Muscle of back (tissue), 11 donors: ENCODE data around the gene ZNF273. TPM values are rescaled to one million over a fixed set of nuclear protein-coding genes. Genes with fewer than 3 reads are reported as not detected.
"Not testable (repeated sequence)": the region's sequence is repeated elsewhere in the genome, so short reads cannot be mapped to it uniquely, and the experiment has no call there.

Experiments used
- DNase-seq, 3 donors: peaks; one replicate each; pipeline versions ENCODE4 v3.0.0 to v3.0.0-alpha.2; 2013
- polyA plus RNA-seq, 10 donors: library from polyadenylated mRNA; unstranded; fragments of 120-200 nt; gene quantifications; one replicate each; pipeline ENCODE4 v1.2.1, GENCODE V29; 2013; ENCODE audit not compliant: insufficient read length in 10 of 10

ZNF273 gene
- polyA plus RNA-seq, 10 donors: 4.4 to 7.1 (median 6.1) TPM

GRCh38 chr7:64944667-64945502 lies 41.8 kb downstream of the ZNF273 start:
- DNase-seq: not testable (repeated sequence)

GRCh38 chr7:64945503-64946175 lies 42.6 kb downstream of the ZNF273 start:
- DNase-seq: no peak

DNA sequence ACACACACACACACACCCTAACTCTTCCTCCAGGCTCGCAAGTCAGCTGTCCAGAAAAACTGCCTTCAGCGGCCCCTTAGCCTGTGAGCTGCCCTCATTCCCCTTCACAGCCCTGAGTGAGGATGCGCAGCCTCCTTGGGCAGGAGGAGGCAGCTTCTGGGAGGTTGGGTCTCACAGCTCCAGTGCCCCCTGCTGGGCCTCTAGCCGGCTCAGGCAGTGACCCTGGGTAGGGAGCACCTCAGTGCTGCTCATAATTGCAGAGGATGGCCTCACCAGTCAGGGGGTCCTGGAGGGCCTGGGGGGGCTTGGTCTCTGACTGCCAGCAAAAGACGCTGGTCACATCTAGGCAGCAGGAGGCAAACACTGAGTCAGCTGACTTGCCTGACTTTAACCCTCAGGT lies 43.7 kb downstream of the ZNF273 start:
- DNase-seq: peak in 1 of 3 donors; percentile 28

GRCh38 chr7:64947252-64948000 lies 44.4 kb downstream of the ZNF273 start:
- peak in 1 of 3 donors; percentile 30 for DNase-seq

DNA sequence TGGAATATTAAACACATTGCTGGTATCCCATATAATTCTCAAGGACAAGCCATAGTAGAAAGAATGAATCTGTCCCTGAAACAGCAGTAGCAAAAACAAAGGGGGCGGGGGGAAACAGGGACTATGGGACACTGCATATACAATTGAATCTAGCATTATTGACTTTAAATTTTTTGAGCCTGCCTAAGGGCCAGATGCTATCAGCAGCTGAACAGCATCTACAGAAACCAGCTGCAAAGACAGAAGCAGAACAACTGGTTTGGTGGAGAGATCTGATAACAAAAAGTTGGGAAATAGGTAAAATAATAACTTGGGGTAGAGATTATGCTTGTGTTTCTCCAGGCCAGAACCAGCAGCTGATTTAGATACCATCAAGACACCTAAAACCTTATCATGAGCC lies 45.7 kb downstream of the ZNF273 start:
- not testable (repeated sequence) for DNase-seq

DNA sequence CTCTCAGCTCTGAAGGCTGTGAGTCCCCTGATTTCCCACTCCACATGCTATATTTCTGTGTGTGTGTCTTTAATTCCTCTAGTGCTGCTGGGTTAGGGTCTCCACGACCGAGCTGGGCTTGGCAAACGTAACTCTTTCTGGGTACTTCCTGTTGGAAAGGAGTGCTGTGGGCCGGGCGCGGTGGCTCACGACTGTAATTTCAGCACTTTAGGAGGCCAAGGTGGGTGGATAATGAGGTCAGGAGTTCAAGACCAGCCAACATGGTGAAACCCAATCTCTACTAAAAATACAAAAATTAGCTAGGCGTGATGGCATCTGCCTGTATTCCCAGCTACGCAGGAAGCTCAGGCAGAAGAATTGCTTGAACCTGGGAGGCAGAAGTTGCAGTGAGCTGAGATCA lies 47.6 kb downstream of the ZNF273 start:
- not testable (repeated sequence) for DNase-seq

DNA sequence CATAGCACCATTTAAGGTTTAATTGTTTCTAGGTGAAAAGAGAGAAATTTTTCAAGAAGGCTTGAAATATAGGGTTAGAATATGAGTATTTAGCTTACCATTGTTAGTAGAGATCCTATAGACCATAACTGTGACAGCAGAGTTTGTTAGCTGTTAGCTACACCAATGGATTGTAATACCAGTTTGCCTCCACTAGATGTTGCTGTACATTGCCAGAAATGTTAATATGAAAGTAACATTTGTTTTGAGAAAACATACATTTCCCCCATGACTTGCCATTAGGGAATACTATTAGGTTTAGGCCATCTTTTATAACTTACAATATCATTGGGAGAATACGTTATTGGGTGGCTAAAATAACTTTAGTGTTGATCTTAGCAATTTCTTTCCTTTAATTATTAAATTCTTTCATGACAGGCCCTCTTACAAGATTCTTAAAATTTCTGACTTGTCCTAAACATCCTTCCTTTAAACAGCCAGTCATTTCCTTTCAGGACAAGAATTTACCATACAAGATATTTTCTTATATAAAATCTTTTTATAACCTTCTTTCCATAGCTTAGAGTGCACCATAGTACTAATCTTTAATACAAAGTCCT lies 48.3 kb downstream of the ZNF273 start:
- peak; percentile 26 to 62 (median 32) for DNase-seq

- no peak for DNase-seq
Measured at GRCh38 chr7:64959072-64959747, 56.1 kb downstream of the ZNF273 start.

- DNase-seq: no peak
Measured at GRCh38 chr7:64965594-64965993, 62.5 kb downstream of the ZNF273 start.

DNA sequence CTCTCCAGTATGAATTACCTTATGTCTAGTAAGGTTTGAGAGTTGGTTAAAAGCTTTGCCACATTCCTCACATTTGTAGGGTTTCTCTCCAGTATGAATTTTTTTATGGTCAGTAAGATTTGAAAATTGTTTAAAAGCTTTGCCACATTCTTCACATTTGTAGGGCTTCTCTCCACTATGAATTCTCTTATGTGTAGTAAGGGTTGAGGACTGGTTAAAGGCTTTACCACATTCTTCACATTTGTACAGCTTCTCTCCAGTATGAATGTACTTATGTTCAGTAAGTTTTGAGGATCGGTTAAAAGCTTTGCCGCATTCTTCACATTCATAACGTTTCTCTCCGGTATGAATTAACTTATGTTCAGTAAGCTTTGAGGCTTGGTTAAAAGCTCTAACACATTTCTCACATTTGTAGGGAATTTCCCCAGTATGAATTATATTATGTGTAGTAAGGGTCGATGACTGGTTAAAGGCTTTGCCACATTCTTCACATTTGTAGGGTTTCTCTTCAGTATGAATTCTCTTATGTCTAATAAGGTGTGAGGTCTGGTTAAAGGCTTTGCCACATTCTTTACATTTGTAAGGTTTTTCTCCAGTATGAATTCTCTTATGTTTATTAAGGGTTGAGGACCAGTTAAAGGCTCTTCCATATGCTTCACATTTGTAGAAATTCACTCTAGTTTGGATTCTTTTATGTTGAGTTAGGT lies 75.6 kb downstream of the ZNF273 start:
- no peak for DNase-seq

Other genes with a start within 250 kb of the ZNF273 start
- 1 to 10 TPM; 3.0 to 6.5 (median 4.9) TPM for gene ZNF107, start 237.1 kb upstream of the ZNF273 start, polyA plus RNA-seq
- 10 to 100 TPM in 9 of 10 donors, 1 to 10 TPM in 1; 7.7 to 16.3 (median 13.2) TPM for gene ZNF138, start 108.8 kb upstream of the ZNF273 start, polyA plus RNA-seq
- gene ZNF117, start 87.8 kb downstream of the ZNF273 start, polyA plus RNA-seq: 10 to 100 TPM in 7 of 10 donors, 1 to 10 TPM in 3; 7.6 to 27.5 (median 13.3) TPM
- 10 to 100 TPM in 7 of 10 donors, 1 to 10 TPM in 3; 8.3 to 24.1 (median 11.2) TPM for gene ERV3-1, start 103.4 kb downstream of the ZNF273 start, polyA plus RNA-seq